Duodenal mucosa (tissue), 2 donors: ENCODE measurements around the gene PSMD14.
A peak's percentile ranks its signal among the peaks of the same experiment; 100 is the strongest.

ENCODE experiments used
- H3K27ac ChIP-seq: one replicate; pipeline ENCODE4 v1.7.0; 2013; ENCODE audit warnings: low read depth, low read length
- H3K27me3 ChIP-seq, 2 donors: one replicate each; pipeline ENCODE4 v1.7.0; 2013; ENCODE audit warnings: low read length in 2 of 2, control low read depth in 1 of 2; ENCODE audit not compliant: insufficient read depth in 2 of 2, control insufficient read depth in 1 of 2
- H3K36me3 ChIP-seq, 2 donors: one replicate each; pipeline ENCODE4 v1.7.0; 2013; ENCODE audit warnings: low read length in 2 of 2, control low read depth in 1 of 2; ENCODE audit not compliant: insufficient read depth in 2 of 2, control insufficient read depth in 1 of 2
- H3K4me1 ChIP-seq, 2 donors: one replicate each; pipeline ENCODE4 v1.7.0; 2013; ENCODE audit warnings: low read length in 2 of 2, control low read depth in 1 of 2; ENCODE audit not compliant: insufficient read depth in 2 of 2, control insufficient read depth in 1 of 2
- H3K4me3 ChIP-seq, 2 donors: one replicate each; pipeline ENCODE4 v1.7.0; 2013; ENCODE audit warnings: low read length in 2 of 2, low read depth in 1 of 2
- H3K9ac ChIP-seq, 2 donors: one replicate each; pipeline ENCODE4 v1.7.0; 2013; ENCODE audit warnings: low read length in 2 of 2, low read depth in 1 of 2
- H3K9me3 ChIP-seq, 2 donors: one replicate each; pipeline ENCODE4 v1.7.0; 2013; ENCODE audit warnings: low read length in 2 of 2, control low read depth in 1 of 2; ENCODE audit not compliant: control insufficient read depth in 1 of 2

Gene PSMD14

GRCh38 chr2:161402297-161402696 lies 94.1 kb downstream of the PSMD14 start:
- Histone ChIP-seq H3K36me3 (peaks cover 5 to 11% of the 10 kb centered on the region in 2 donors), H3K27me3 (no peaks in the 10 kb centered on the region), H3K4me1 (no peaks in the 10 kb centered on the region), H3K27ac (no peak overlapping the region), H3K4me3 (no peak overlapping the region), H3K9ac (no peak overlapping the region), H3K9me3 (no peaks in the 10 kb centered on the region)

GRCh38 chr2:161406316-161406715 lies 98.1 kb downstream of the PSMD14 start:
- Histone ChIP-seq H3K27ac (no peak overlapping the region), H3K36me3 (peaks cover 4 to 9% of the 10 kb centered on the region in 2 donors), H3K4me3 (no peak overlapping the region), H3K4me1 (peaks cover 3 to 5% of the 10 kb centered on the region in 2 donors), H3K9me3 (no peaks in the 10 kb centered on the region), H3K27me3 (no peaks in the 10 kb centered on the region), H3K9ac (no peak overlapping the region)

- Histone ChIP-seq H3K36me3 (peaks cover 0 to 4% of the 10 kb centered on the region in 2 donors), H3K27ac (no peak overlapping the region), H3K4me3 (no peak overlapping the region), H3K4me1 (peaks cover 3 to 5% of the 10 kb centered on the region in 2 donors), H3K9me3 (no peaks in the 10 kb centered on the region), H3K27me3 (no peaks in the 10 kb centered on the region), H3K9ac (no peak overlapping the region)
Observed at GRCh38 chr2:161407597-161407996, 99.4 kb downstream of the PSMD14 start.

GRCh38 chr2:161409308-161409907 lies 101.2 kb downstream of the PSMD14 start:
- peaks cover 2 to 10% of the 10 kb centered on the region in 2 donors for H3K27me3 ChIP-seq
- peaks cover 0 to 4% of the 10 kb centered on the region in 2 donors for H3K36me3 ChIP-seq
- H3K9me3 ChIP-seq: no peaks in the 10 kb centered on the region
- no peak overlapping the region for H3K9ac ChIP-seq
- H3K4me3 ChIP-seq: no peak overlapping the region
- peaks cover 5 to 7% of the 10 kb centered on the region in 2 donors for H3K4me1 ChIP-seq
- no peak overlapping the region for H3K27ac ChIP-seq

- peaks cover 32 to 39% of the 10 kb centered on the region in 2 donors for H3K27me3 ChIP-seq
- peaks cover 24% of the 10 kb centered on the region in 2 donors for H3K4me1 ChIP-seq
- no peak overlapping the region for H3K27ac ChIP-seq
- H3K9ac ChIP-seq: no peak overlapping the region
- no peak overlapping the region for H3K4me3 ChIP-seq
- H3K9me3 ChIP-seq: no peaks in the 10 kb centered on the region
- peaks cover 0 to 4% of the 10 kb centered on the region in 2 donors for H3K36me3 ChIP-seq
Observed at GRCh38 chr2:161412346-161412745, 104.1 kb downstream of the PSMD14 start.

GRCh38 chr2:161414042-161415033 lies 106.1 kb downstream of the PSMD14 start:
- H3K27ac ChIP-seq: no peak overlapping the region
- H3K36me3 ChIP-seq: peaks cover 0 to 4% of the 10 kb centered on the region in 2 donors
- no peaks in the 10 kb centered on the region for H3K9me3 ChIP-seq
- H3K4me3 ChIP-seq: peak overlapping the region; percentile 62 to 63
- H3K4me1 ChIP-seq: peaks cover 26 to 30% of the 10 kb centered on the region in 2 donors
- H3K9ac ChIP-seq: no peak overlapping the region
- peaks cover 50 to 59% of the 10 kb centered on the region in 2 donors for H3K27me3 ChIP-seq

GRCh38 chr2:161415034-161415986 lies 107.1 kb downstream of the PSMD14 start:
- Histone ChIP-seq H3K27ac (no peak overlapping the region), H3K27me3 (peaks cover 59 to 69% of the 10 kb centered on the region in 2 donors), H3K9ac (no peak overlapping the region), H3K4me3 (peak overlapping the region; percentile 62 to 63), H3K9me3 (no peaks in the 10 kb centered on the region), H3K36me3 (peaks cover 0 to 4% of the 10 kb centered on the region in 2 donors), H3K4me1 (peaks cover 23 to 28% of the 10 kb centered on the region in 2 donors)

GRCh38 chr2:161415987-161416707 lies 107.9 kb downstream of the PSMD14 start, which contains the start of gene TBR1:
Gene TBR1, plus strand, starts transcription at chr2:161416297. Its CDS starts 114 bp downstream, at chr2:161416411.
- Histone ChIP-seq H3K9ac (no peak within 1 kb of the TSS), H3K4me3 (peak within 1 kb of the TSS; percentile 62 to 63), H3K27ac (no peak within 1 kb of the TSS), H3K4me1 (peaks cover 23 to 28% of the 10 kb centered on the region in 2 donors), H3K9me3 (no peaks in the 10 kb centered on the region), H3K27me3 (peaks cover 68 to 77% of the 10 kb centered on the region in 2 donors), H3K36me3 (peaks cover 0 to 4% of the 10 kb centered on the region in 2 donors)
